ENCODE data around the gene ISM2.

GRCh38 chr14:77531071-77531470 lies 32.5 kb upstream of the ISM2 start:
- no peak for TF ChIP-seq CTCF (IDR thresholded peaks at IDR 0.05)
- TF ChIP-seq POLR2A (IDR thresholded peaks at IDR 0.05): no peak
- TF ChIP-seq POLR2AphosphoS5 (IDR thresholded peaks at IDR 0.05): no peak
